Lung (tissue), 12 donors: ENCODE measurements around the gene ALDH16A1. TPM values are rescaled to one million over a fixed set of nuclear protein-coding genes. Genes with fewer than 3 reads are reported as not detected.
A peak's percentile ranks its signal among the peaks of the same experiment; 100 is the strongest.

Source experiments
- ATAC-seq: fragments of 200-7000 bp; cut with Tn5 transposase; one replicate; pipeline ENCODE4 v1.9.1; 2020; ENCODE audit warnings: moderate number of reproducible peaks; ENCODE audit not compliant: insufficient read depth, low FRiP score
- DNase-seq, 3 donors: peaks; one replicate each; pipeline ENCODE4 v3.0.0-alpha.2; 2013 to 2017
- H3K27ac ChIP-seq, 2 donors: one replicate each; pipeline ENCODE4 v1.5.1; 2013; ENCODE audit warnings: mild to moderate bottlenecking in 2 of 2, moderate library complexity in 2 of 2, control low read depth in 1 of 2, inconsistent platforms in 1 of 2, low read depth in 1 of 2, low read length in 1 of 2
- H3K27me3 ChIP-seq, 3 donors: one replicate each; pipeline ENCODE4 v1.5.1; 2013; ENCODE audit warnings: low read length in 2 of 3; ENCODE audit not compliant: control insufficient read depth in 3 of 3, insufficient read depth in 3 of 3
- H3K36me3 ChIP-seq, 4 donors: one replicate each; pipeline ENCODE4 v1.5.1; 2013; ENCODE audit warnings: low read length in 4 of 4, mild to moderate bottlenecking in 1 of 4, moderate library complexity in 1 of 4; ENCODE audit not compliant: control insufficient read depth in 4 of 4, insufficient read depth in 4 of 4
- H3K4me1 ChIP-seq, 5 donors: one replicate each; pipeline ENCODE4 v1.5.1; 2013; ENCODE audit warnings: low read length in 5 of 5, mild to moderate bottlenecking in 2 of 5, moderate library complexity in 1 of 5; ENCODE audit not compliant: control insufficient read depth in 5 of 5, insufficient read depth in 5 of 5
- H3K4me3 ChIP-seq: one replicate; pipeline ENCODE4 v1.5.1; 2013; ENCODE audit warnings: mild to moderate bottlenecking, control low read depth, moderate library complexity
- H3K9ac ChIP-seq, 2 donors: one replicate each; pipeline ENCODE4 v1.5.1; 2013; ENCODE audit warnings: low read length in 2 of 2, control low read depth in 1 of 2; ENCODE audit not compliant: insufficient read depth in 1 of 2
- H3K9me3 ChIP-seq, 4 donors: one replicate each; pipeline ENCODE4 v1.5.1; 2013; ENCODE audit warnings: low read length in 3 of 4, mild to moderate bottlenecking in 1 of 4, moderate library complexity in 1 of 4; ENCODE audit not compliant: control insufficient read depth in 4 of 4, insufficient read depth in 3 of 4
- WGBS, 2 donors: extraction: QIAGEN DNeasy Blood & Tissue Kit; methylation state at CpG; one replicate each; pipeline ENCODE4 v1.1.7; 2013; 5-methylcytosine and 5-hydroxymethylcytosine counted together
- polyA plus RNA-seq, 2 donors: library from polyadenylated mRNA; stranded (reverse); fragments of 200-250 nt; gene quantifications; one replicate each; pipeline ENCODE4 v1.2.1, GENCODE V29; 2013
- total RNA-seq, 2 donors: library from RNA; depleted of rRNA in 1 of 2; stranded (reverse); fragments of >200 nt in 1 of 2; gene quantifications; one replicate each; pipeline ENCODE4 v1.2.1, GENCODE V29; 2014 to 2021
- TF ChIP-seq, protein P1 (sequence below): IDR thresholded peaks from 2 replicates; pipeline ENCODE4 v1.5.1; 2012; ENCODE audit warnings: mild to moderate bottlenecking; ENCODE audit errors: control extremely low read depth, extremely low read depth
- donor health status: control.
- donor health status: control.
- donor health status: Bipolar disorder and iron deficiency.
- donor health status: healthy.
- donor health status: DM: yes; HTN: yes; CAD: no.

The ALDH16A1 gene
- total and polyA plus RNA-seq, 4 donors: 21.1 to 53.3 (median 37.4) TPM

DNA sequence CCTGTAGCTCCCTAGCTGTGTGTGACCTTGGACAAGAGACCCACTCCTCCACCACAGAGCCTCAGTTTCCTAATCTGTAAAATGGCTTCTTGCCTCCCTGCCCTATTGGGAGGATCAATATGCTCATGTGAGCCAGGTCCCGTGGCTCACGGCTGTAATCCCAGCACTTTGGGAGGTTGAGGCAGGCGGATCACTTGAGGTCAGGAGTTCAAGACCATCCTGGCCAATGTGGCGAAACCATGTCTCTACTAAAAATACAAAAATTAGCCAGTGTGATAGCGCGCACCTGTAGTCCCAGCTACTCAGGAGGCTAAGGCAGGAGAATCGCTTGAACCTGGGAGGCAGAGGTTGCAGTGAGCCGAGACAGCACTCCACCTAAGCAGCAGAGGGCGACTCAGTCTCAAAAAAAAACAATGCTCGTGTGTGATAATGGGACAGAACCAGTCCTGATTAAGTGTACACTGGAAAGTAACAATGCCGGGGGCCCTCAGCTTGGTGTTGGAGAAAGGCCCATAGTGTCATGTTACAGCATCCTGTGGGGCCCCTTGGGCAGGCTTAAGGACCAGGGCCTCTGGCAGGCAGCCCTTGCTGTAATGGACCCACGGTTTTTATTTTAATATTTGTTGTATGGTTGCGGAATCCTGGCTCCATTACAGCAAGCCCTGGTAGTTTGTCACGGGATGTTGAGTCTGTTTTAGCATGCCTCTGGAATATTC, 50.0 kb downstream of the ALDH16A1 start:
- 49 to 57% methylated on average over 14 of the region's 14 CpGs for WGBS, 2 donors
- Histone ChIP-seq H3K4me3 (no peak overlapping the region), H3K4me1 (peaks cover 0 to 23% (median 5%) of the 10 kb centered on the region in 5 donors), H3K9ac (peak overlapping the region in 1 of 2 donors; percentile 62), H3K9me3 (no peaks in the 10 kb centered on the region), H3K27ac (no peak overlapping the region), H3K27me3 (no peaks in the 10 kb centered on the region), H3K36me3 (peaks cover 5 to 19% (median 13%) of the 10 kb centered on the region in 4 donors)
- DNase-seq: peak; percentile 90 to 97 (median 94)
- TF ChIP-seq, protein P1, sequence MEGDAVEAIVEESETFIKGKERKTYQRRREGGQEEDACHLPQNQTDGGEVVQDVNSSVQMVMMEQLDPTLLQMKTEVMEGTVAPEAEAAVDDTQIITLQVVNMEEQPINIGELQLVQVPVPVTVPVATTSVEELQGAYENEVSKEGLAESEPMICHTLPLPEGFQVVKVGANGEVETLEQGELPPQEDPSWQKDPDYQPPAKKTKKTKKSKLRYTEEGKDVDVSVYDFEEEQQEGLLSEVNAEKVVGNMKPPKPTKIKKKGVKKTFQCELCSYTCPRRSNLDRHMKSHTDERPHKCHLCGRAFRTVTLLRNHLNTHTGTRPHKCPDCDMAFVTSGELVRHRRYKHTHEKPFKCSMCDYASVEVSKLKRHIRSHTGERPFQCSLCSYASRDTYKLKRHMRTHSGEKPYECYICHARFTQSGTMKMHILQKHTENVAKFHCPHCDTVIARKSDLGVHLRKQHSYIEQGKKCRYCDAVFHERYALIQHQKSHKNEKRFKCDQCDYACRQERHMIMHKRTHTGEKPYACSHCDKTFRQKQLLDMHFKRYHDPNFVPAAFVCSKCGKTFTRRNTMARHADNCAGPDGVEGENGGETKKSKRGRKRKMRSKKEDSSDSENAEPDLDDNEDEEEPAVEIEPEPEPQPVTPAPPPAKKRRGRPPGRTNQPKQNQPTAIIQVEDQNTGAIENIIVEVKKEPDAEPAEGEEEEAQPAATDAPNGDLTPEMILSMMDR: peak; percentile 53
- ATAC-seq: no peak

DNA sequence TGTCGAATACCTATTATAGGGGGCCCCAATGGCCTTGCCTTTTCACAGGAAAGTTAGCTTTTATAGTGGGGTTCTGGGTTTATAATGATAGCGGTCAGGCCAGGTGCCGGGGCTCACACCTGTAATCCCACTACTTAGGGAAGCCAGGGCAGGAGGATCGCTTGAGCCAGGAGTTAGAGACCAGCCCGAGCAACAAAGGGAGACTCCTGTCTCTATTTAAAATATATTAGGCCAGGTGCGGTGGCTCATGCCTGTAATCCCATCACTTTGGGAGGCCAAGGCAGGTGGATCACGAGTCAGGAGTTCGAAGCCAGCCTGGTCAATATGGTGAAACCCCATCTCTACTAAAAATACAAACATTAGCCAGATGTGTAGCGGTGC, 50.5 kb downstream of the ALDH16A1 start:
- 84 to 89% methylated on average over 9 of the region's 9 CpGs for WGBS, 2 donors
- peak overlapping the region in 1 of 2 donors; percentile 62 for H3K9ac ChIP-seq
- no peak for ATAC-seq
- H3K27me3 ChIP-seq: no peaks in the 10 kb centered on the region
- H3K4me3 ChIP-seq: no peak overlapping the region
- DNase-seq: no peak
- TF ChIP-seq, protein P1: no peak
- no peaks in the 10 kb centered on the region for H3K9me3 ChIP-seq
- peaks cover 4 to 15% (median 8%) of the 10 kb centered on the region in 4 donors for H3K36me3 ChIP-seq
- H3K4me1 ChIP-seq: peaks cover 0 to 19% (median 5%) of the 10 kb centered on the region in 5 donors
- no peak overlapping the region for H3K27ac ChIP-seq

DNA sequence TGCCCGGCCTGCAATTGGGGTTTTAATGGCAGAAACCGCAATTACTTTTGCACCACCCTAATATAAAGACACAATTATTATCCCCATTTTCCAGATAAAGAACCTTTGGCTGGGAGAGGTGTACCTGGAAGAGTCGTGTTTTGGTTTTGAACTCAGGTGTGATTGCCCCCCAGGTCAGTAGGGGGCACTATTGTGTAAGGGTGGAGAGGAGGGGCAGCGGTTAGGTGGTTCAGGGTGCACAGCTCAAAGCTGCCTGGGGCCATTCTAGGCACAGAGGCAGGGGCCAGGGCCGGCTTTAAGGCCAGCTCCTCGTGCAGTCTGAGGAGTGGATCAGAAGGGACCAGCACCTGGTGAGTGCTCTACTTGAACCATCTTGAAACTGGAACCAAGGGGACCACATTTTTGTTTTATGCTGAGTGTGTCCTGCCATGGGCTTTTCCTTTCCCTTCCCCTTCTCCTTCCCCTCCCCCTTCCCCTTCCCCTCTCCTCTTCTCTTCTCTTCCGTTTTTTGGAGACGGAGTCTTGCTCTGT, 53.6 kb downstream of the ALDH16A1 start:
- peak in 1 of 3 donors; percentile 44 for DNase-seq
- TF ChIP-seq, protein P1: peak; percentile 75

More for the DNA sequence above, 53.6 kb downstream of the ALDH16A1 start:
- no peak for ATAC-seq
- H3K36me3 ChIP-seq: no peaks in the 10 kb centered on the region
- H3K27me3 ChIP-seq: no peaks in the 10 kb centered on the region
- no peak overlapping the region for H3K9ac ChIP-seq
- no peak overlapping the region for H3K27ac ChIP-seq
- H3K9me3 ChIP-seq: no peaks in the 10 kb centered on the region
- 21 to 22% methylated on average over 8 of the region's 8 CpGs for WGBS, 2 donors
- peaks cover 0 to 24% (median 6%) of the 10 kb centered on the region in 5 donors for H3K4me1 ChIP-seq
- H3K4me3 ChIP-seq: no peak overlapping the region
